Measurements from ENCODE around the gene FGF21. TPM values are rescaled to one million over a fixed set of nuclear protein-coding genes. Genes with fewer than 3 reads are reported as not detected.

The FGF21 gene
- total RNA-seq, 1 donor from 2014 or later = not detected

GRCh38 chr19:48770734-48771472, 15.6 kb downstream of the FGF21 start:
- Histone ChIP-seq H3K4me3 (ENCODE audit: insufficient read depth, low read depth, low read length) (no peak overlapping the region), H3K79me2 (ENCODE audit: insufficient read depth, low read length) (no peaks in the 10 kb centered on the region), H3K27ac (ENCODE audit: low read depth, low read length) (no peak overlapping the region), H3K4me1 (ENCODE audit: insufficient read depth, low read length) (no peaks in the 10 kb centered on the region), H3K27me3 (ENCODE audit: insufficient read depth, low read length) (peaks cover 10% of the 10 kb centered on the region), H3K4me2 (ENCODE audit: low read length) (no peak overlapping the region), H2AFZ (ENCODE audit: low read depth, low read length) (no peak overlapping the region), H3K36me3 (ENCODE audit: insufficient read depth, low read length) (no peaks in the 10 kb centered on the region), H4K20me1 (ENCODE audit: insufficient read depth, low read length) (no peaks in the 10 kb centered on the region), H3K9me3 (ENCODE audit: insufficient read depth, low read depth, low read length) (no peaks in the 10 kb centered on the region), H3K9ac (ENCODE audit: low read length) (no peak overlapping the region)
- peaks cover 3% of the 10 kb centered on the region for H3K9me3 Mint-ChIP-seq (ENCODE audit: unreplicated experiment)
- peaks cover 4% of the 10 kb centered on the region for H3K4me1 Mint-ChIP-seq (ENCODE audit: low read depth, unreplicated experiment)
- TF ChIP-seq, protein P1, sequence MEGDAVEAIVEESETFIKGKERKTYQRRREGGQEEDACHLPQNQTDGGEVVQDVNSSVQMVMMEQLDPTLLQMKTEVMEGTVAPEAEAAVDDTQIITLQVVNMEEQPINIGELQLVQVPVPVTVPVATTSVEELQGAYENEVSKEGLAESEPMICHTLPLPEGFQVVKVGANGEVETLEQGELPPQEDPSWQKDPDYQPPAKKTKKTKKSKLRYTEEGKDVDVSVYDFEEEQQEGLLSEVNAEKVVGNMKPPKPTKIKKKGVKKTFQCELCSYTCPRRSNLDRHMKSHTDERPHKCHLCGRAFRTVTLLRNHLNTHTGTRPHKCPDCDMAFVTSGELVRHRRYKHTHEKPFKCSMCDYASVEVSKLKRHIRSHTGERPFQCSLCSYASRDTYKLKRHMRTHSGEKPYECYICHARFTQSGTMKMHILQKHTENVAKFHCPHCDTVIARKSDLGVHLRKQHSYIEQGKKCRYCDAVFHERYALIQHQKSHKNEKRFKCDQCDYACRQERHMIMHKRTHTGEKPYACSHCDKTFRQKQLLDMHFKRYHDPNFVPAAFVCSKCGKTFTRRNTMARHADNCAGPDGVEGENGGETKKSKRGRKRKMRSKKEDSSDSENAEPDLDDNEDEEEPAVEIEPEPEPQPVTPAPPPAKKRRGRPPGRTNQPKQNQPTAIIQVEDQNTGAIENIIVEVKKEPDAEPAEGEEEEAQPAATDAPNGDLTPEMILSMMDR (IDR thresholded peaks at IDR 0.05; ENCODE audit: insufficient read depth, low read depth, low read length) = no peak
- TF ChIP-seq EZH2 (IDR thresholded peaks at IDR 0.05; ENCODE audit: insufficient read depth, low read length) = no peak
- DNase-seq (ENCODE audit: low read depth) = no peak
- no peaks in the 10 kb centered on the region for H3K36me3 Mint-ChIP-seq (ENCODE audit: low read depth, unreplicated experiment)
- H3K4me3 Mint-ChIP-seq (ENCODE audit: unreplicated experiment) = no peak overlapping the region
- peaks cover 11% of the 10 kb centered on the region for H3K27me3 Mint-ChIP-seq (ENCODE audit: low read depth, unreplicated experiment)
- peak overlapping the region; percentile 12 for H3K27ac Mint-ChIP-seq (ENCODE audit: unreplicated experiment)
- no peak for FAIRE-seq

DNA sequence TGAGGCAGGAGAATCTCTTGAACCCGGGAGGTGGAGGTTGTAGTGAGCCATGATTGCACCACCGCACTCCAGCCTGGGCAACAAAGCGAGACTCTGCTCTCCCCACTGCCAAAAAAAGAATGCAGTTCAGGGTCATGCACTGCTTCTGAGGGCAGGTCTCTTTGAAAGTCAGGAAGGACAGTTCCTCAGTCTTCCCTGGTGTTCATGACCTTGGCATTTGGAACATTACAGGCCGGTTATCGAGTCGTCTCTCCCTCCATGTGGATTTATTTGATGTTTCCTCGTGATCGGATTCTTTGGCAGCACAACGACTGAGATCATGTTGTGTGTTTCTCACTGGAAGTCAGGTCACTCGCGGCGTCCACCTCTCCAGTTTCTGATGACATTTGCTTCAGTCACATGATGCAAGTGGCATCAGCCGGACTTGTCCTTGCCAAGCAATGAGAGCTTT, 17.2 kb downstream of the FGF21 start:
- no peak overlapping the region for H3K4me3 ChIP-seq (ENCODE audit: insufficient read depth, low read depth, low read length)
- no peaks in the 10 kb centered on the region for H3K4me1 ChIP-seq (ENCODE audit: insufficient read depth, low read length)
- H3K9ac ChIP-seq (ENCODE audit: low read length) = no peak overlapping the region
- H3K4me3 Mint-ChIP-seq (ENCODE audit: unreplicated experiment) = no peak overlapping the region
- peaks cover 10% of the 10 kb centered on the region for H3K27me3 ChIP-seq (ENCODE audit: insufficient read depth, low read length)
- H3K27ac Mint-ChIP-seq (ENCODE audit: unreplicated experiment) = no peak overlapping the region
- H3K36me3 Mint-ChIP-seq (ENCODE audit: low read depth, unreplicated experiment) = no peaks in the 10 kb centered on the region
- H3K27me3 Mint-ChIP-seq (ENCODE audit: low read depth, unreplicated experiment) = peaks cover 7% of the 10 kb centered on the region
- TF ChIP-seq, protein P1 (IDR thresholded peaks at IDR 0.05; ENCODE audit: insufficient read depth, low read depth, low read length) = no peak
- no peak for TF ChIP-seq EZH2 (IDR thresholded peaks at IDR 0.05; ENCODE audit: insufficient read depth, low read length)
- no peaks in the 10 kb centered on the region for H3K9me3 ChIP-seq (ENCODE audit: insufficient read depth, low read depth, low read length)
- peaks cover 4% of the 10 kb centered on the region for H3K4me1 Mint-ChIP-seq (ENCODE audit: low read depth, unreplicated experiment)
- DNase-seq (ENCODE audit: low read depth) (no peak), FAIRE-seq (no peak)
- no peak overlapping the region for H3K4me2 ChIP-seq (ENCODE audit: low read length)
- H2AFZ ChIP-seq (ENCODE audit: low read depth, low read length) = no peak overlapping the region
- no peaks in the 10 kb centered on the region for H3K36me3 ChIP-seq (ENCODE audit: insufficient read depth, low read length)
- H3K79me2 ChIP-seq (ENCODE audit: insufficient read depth, low read length) = no peaks in the 10 kb centered on the region
- no peak overlapping the region for H3K27ac ChIP-seq (ENCODE audit: low read depth, low read length)
- peaks cover 3% of the 10 kb centered on the region for H3K9me3 Mint-ChIP-seq (ENCODE audit: unreplicated experiment)
- no peaks in the 10 kb centered on the region for H4K20me1 ChIP-seq (ENCODE audit: insufficient read depth, low read length)

- H3K36me3 Mint-ChIP-seq (ENCODE audit: low read depth, unreplicated experiment) = peaks cover 2% of the 10 kb centered on the region
- no peak for FAIRE-seq
These were observed 21.8 kb downstream of the FGF21 start for GRCh38 chr19:48777139-48777538.

More at GRCh38 chr19:48777139-48777538, 21.8 kb downstream of the FGF21 start:
- Mint-ChIP-seq H3K9me3 (ENCODE audit: unreplicated experiment) (no peaks in the 10 kb centered on the region), H3K4me1 (ENCODE audit: low read depth, unreplicated experiment) (peaks cover 6% of the 10 kb centered on the region), H3K4me3 (ENCODE audit: unreplicated experiment) (no peak overlapping the region), H3K27ac (ENCODE audit: unreplicated experiment) (no peak overlapping the region), H3K27me3 (ENCODE audit: low read depth, unreplicated experiment) (peaks cover 3% of the 10 kb centered on the region)
- Histone ChIP-seq H3K9me3 (ENCODE audit: insufficient read depth, low read depth, low read length) (no peaks in the 10 kb centered on the region), H3K27ac (ENCODE audit: low read depth, low read length) (no peak overlapping the region), H3K79me2 (ENCODE audit: insufficient read depth, low read length) (no peaks in the 10 kb centered on the region), H3K9ac (ENCODE audit: low read length) (no peak overlapping the region), H4K20me1 (ENCODE audit: insufficient read depth, low read length) (no peaks in the 10 kb centered on the region), H3K4me2 (ENCODE audit: low read length) (no peak overlapping the region), H3K36me3 (ENCODE audit: insufficient read depth, low read length) (no peaks in the 10 kb centered on the region), H3K27me3 (ENCODE audit: insufficient read depth, low read length) (no peaks in the 10 kb centered on the region), H3K4me3 (ENCODE audit: insufficient read depth, low read depth, low read length) (no peak overlapping the region), H3K4me1 (ENCODE audit: insufficient read depth, low read length) (peaks cover 7% of the 10 kb centered on the region), H2AFZ (ENCODE audit: low read depth, low read length) (no peak overlapping the region)
- no peak for DNase-seq (ENCODE audit: low read depth)
- TF ChIP-seq, protein P1 (IDR thresholded peaks at IDR 0.05; ENCODE audit: insufficient read depth, low read depth, low read length) = no peak
- TF ChIP-seq EZH2 (IDR thresholded peaks at IDR 0.05; ENCODE audit: insufficient read depth, low read length) = no peak

All from astrocyte (in vitro differentiated cells and primary cell).